ENCODE data around the gene MISP3.

Gene MISP3

GRCh38 chr19:14102756-14103155, 30.2 kb downstream of the MISP3 start:
- DNase-seq (ENCODE audit: low spot score), result no peak

GRCh38 chr19:14103310-14103709, 30.7 kb downstream of the MISP3 start:
- DNase-seq (ENCODE audit: low spot score), result no peak

- no peak for DNase-seq (ENCODE audit: low spot score)
Observed at GRCh38 chr19:14105680-14106079, 33.1 kb downstream of the MISP3 start.

GRCh38 chr19:14106840-14107239, 34.3 kb downstream of the MISP3 start:
- DNase-seq (ENCODE audit: low spot score), result no peak

GRCh38 chr19:14107581-14108461, 35.2 kb downstream of the MISP3 start:
- no peak for DNase-seq (ENCODE audit: low spot score)

GRCh38 chr19:14110650-14111049, 38.1 kb downstream of the MISP3 start:
- no peak for DNase-seq (ENCODE audit: low spot score)

- DNase-seq (ENCODE audit: low spot score), result no peak
Observed at GRCh38 chr19:14111486-14111885, 38.9 kb downstream of the MISP3 start.

- no peak for DNase-seq (ENCODE audit: low spot score)
Observed at GRCh38 chr19:14112051-14112808, 39.6 kb downstream of the MISP3 start.

- no peak for DNase-seq (ENCODE audit: low spot score)
Observed at GRCh38 chr19:14112809-14113385, 40.3 kb downstream of the MISP3 start.

- DNase-seq (ENCODE audit: low spot score), result no peak
Observed at GRCh38 chr19:14113762-14114414, 41.3 kb downstream of the MISP3 start.

- no peak for DNase-seq (ENCODE audit: low spot score)
Observed at GRCh38 chr19:14114439-14114838, 41.9 kb downstream of the MISP3 start.

GRCh38 chr19:14114854-14115253, 42.3 kb downstream of the MISP3 start:
- DNase-seq (ENCODE audit: low spot score), result peak; percentile 72

GRCh38 chr19:14115756-14116155, 43.2 kb downstream of the MISP3 start:
- DNase-seq (ENCODE audit: low spot score), result no peak

GRCh38 chr19:14116525-14116917, 43.9 kb downstream of the MISP3 start:
- no peak for DNase-seq (ENCODE audit: low spot score)

GRCh38 chr19:14116918-14117578, 44.5 kb downstream of the MISP3 start:
- DNase-seq (ENCODE audit: low spot score), result no peak

- peak; percentile 98 for DNase-seq (ENCODE audit: low spot score)
Observed at GRCh38 chr19:14117668-14118164, 45.1 kb downstream of the MISP3 start, which contains the start of gene PRKACA. Gene PRKACA (minus strand): TSS chr19:14117762. CDS start chr19:14117547, 215 bp downstream.

GRCh38 chr19:14118165-14119051, 45.8 kb downstream of the MISP3 start:
- peak; percentile 85 for DNase-seq (ENCODE audit: low spot score)

GRCh38 chr19:14119146-14119545, 46.6 kb downstream of the MISP3 start:
- DNase-seq (ENCODE audit: low spot score), result no peak

- no peak for DNase-seq (ENCODE audit: low spot score)
Observed at GRCh38 chr19:14119644-14120496, 47.3 kb downstream of the MISP3 start.

GRCh38 chr19:14120497-14120780, 47.9 kb downstream of the MISP3 start:
- no peak for DNase-seq (ENCODE audit: low spot score)
